ENCODE data around the gene TTC5. TPM values are rescaled to one million over a fixed set of nuclear protein-coding genes. Genes with fewer than 3 reads are reported as not detected.

Gene TTC5
- total RNA-seq, 4 donors from 2014 or later: 6.5 to 43.8 (median 17.7) TPM

Small RNA genes lying within 50 kb of the gene (small RNA-seq; reads per million reads assigned to genes)
- gene SNORA79B (not detected), gene SNORD126 (467 reads per million, percentile 97 among the genes with 10 or more reads in this experiment)

Other genes with a start within 250 kb of the TTC5 start
- not detected for gene OR4L1, start 245.9 kb downstream of the TTC5 start, total RNA-seq
- not detected for gene OR4K17, start 195.2 kb downstream of the TTC5 start, total RNA-seq
- gene OR4N5, start 167.1 kb downstream of the TTC5 start, total RNA-seq: not detected
- gene OR11G2, start 115.1 kb downstream of the TTC5 start, total RNA-seq: not detected
- not detected for gene OR11H6, start 82.2 kb downstream of the TTC5 start, total RNA-seq
- gene OR11H7, start 77.0 kb downstream of the TTC5 start, total RNA-seq: not detected
- gene OR11H4, start 66.7 kb downstream of the TTC5 start, total RNA-seq: not detected
- gene CCNB1IP1, start 27.3 kb upstream of the TTC5 start, total RNA-seq: 100 to 1,000 TPM in 1 of 4 donors, 10 to 100 TPM in 3; 45.1 to 118 (median 60.4) TPM
- 10 to 100 TPM in 3 of 4 donors, 1 to 10 TPM in 1; 1.8 to 22.5 (median 16.0) TPM for gene PARP2, start 37.7 kb upstream of the TTC5 start, total RNA-seq
- gene TEP1, start 107.5 kb upstream of the TTC5 start, total RNA-seq: 10 to 100 TPM; 13.5 to 44.8 (median 27.0) TPM
- 1 to 10 TPM in 3 of 4 donors, not detected in 1; 1.3 to 2.8 (median 2.1) TPM for gene KLHL33, start 130.2 kb upstream of the TTC5 start, total RNA-seq
- 100 to 1,000 TPM in 1 of 4 donors, 10 to 100 TPM in 3; 38.7 to 105 (median 53.0) TPM for gene OSGEP, start 148.9 kb upstream of the TTC5 start, total RNA-seq
- gene APEX1, start 149.3 kb upstream of the TTC5 start, total RNA-seq: 100 to 1,000 TPM in 1 of 4 donors, 10 to 100 TPM in 3; 52.4 to 208 (median 93.3) TPM
- 10 to 100 TPM; 16.4 to 39.1 (median 22.8) TPM for gene PIP4P1, start 155.5 kb upstream of the TTC5 start, total RNA-seq
- 10 to 100 TPM; 12.7 to 46.9 (median 14.3) TPM for gene PNP, start 163.5 kb upstream of the TTC5 start, total RNA-seq
- under 1 TPM in 1 of 4 donors, not detected in 3; 0.76 TPM for gene RNASE10, start 199.6 kb upstream of the TTC5 start, total RNA-seq